RWPE2 (cell line): ENCODE data around the gene AHSP.
A peak's percentile ranks its signal among the peaks of the same experiment; 100 is the strongest.

Experiments
- ATAC-seq: fragments of 200-7000 bp; cut with Tn5 transposase; 3 replicates; pipeline ENCODE4 v1.9.1; 2021; ENCODE audit warnings: low read depth
- DNase-seq: peaks from one replicate; pipeline ENCODE4 v3.0.0-alpha.2; 2020; ENCODE audit warnings: low spot score
- H3K27ac ChIP-seq: fragments of 450-650 bp; 2 replicates; pipeline ENCODE4 v1.5.1; 2017; ENCODE audit warnings: mild to moderate bottlenecking; ENCODE audit not compliant: poor library complexity, severe bottlenecking
- H3K27me3 ChIP-seq: fragments of 250-450 bp; sonication (Bioruptor Pico); 2 replicates; pipeline ENCODE4 v1.5.1; 2021; ENCODE audit warnings: mild to moderate bottlenecking, moderate library complexity; ENCODE audit not compliant: insufficient read depth, poor library complexity, severe bottlenecking
- H3K36me3 ChIP-seq: fragments of 250-450 bp; sonication (Bioruptor Pico); 2 replicates; pipeline ENCODE4 v1.5.1; 2020; ENCODE audit warnings: low read depth, mild to moderate bottlenecking, moderate library complexity
- H3K4me1 ChIP-seq: fragments of 250-450 bp; sonication (Bioruptor Pico); 2 replicates; pipeline ENCODE4 v1.5.1; 2021; ENCODE audit warnings: mild to moderate bottlenecking, moderate library complexity; ENCODE audit not compliant: insufficient read depth, poor library complexity, severe bottlenecking
- H3K4me3 ChIP-seq: fragments of 250-450 bp; sonication (Bioruptor Pico); 2 replicates; pipeline ENCODE4 v1.5.1; 2021; ENCODE audit warnings: mild to moderate bottlenecking, moderate library complexity; ENCODE audit not compliant: severe bottlenecking
- H3K9me3 ChIP-seq: fragments of 250-450 bp; sonication (Bioruptor Pico); 2 replicates; pipeline ENCODE4 v1.5.1; 2021; ENCODE audit warnings: mild to moderate bottlenecking, moderate library complexity; ENCODE audit not compliant: severe bottlenecking
- CTCF ChIP-seq: fragments of 450-650 bp; IDR thresholded peaks from one replicate; pipeline ENCODE4 v1.5.1; 2017; ENCODE audit warnings: mild to moderate bottlenecking, moderate library complexity; ENCODE audit not compliant: poor library complexity, severe bottlenecking

The AHSP gene

GRCh38 chr16:31525113-31525512 lies 2.6 kb upstream of the AHSP start:
- Histone ChIP-seq H3K4me3 (no peak overlapping the region), H3K27me3 (peaks cover 16% of the 10 kb centered on the region), H3K36me3 (no peaks in the 10 kb centered on the region), H3K27ac (no peak overlapping the region), H3K9me3 (no peaks in the 10 kb centered on the region), H3K4me1 (no peaks in the 10 kb centered on the region)
- no peak for ATAC-seq
- DNase-seq: no peak
- TF ChIP-seq CTCF: no peak

DNA sequence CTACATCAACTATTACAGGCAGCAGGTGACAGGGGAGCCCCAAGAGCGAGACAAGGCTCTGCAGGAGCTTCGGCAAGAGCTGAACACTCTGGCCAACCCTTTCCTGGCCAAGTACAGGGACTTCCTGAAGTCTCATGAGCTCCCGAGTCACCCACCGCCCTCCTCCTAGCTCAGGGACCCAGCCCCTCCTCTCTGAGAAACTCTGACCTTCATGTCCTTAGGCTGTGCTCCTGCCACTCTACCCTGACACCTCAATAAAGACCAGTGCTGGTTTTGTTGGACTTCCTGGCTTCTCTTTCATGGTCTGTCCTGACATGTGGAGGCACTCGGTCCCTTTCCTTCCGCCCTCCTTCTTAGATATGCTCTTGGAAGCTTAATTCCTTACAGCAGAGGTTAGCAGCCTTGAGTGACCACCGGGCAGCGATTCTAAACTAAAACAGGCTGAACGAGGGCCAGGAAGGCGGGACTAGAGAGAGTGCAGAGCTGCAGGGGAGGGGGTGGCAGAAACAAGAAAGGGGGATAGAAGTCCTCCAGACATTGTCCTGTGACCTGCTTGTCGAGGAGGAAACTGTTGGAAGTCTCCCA lies 915 bp downstream of the AHSP start:
- ATAC-seq (no peak), DNase-seq (no peak)
- Histone ChIP-seq H3K27me3 (peaks cover 20% of the 10 kb centered on the region), H3K36me3 (no peaks in the 10 kb centered on the region), H3K4me3 (no peak overlapping the region), H3K27ac (no peak overlapping the region), H3K4me1 (no peaks in the 10 kb centered on the region), H3K9me3 (no peaks in the 10 kb centered on the region)
- no peak for TF ChIP-seq CTCF

- no peaks in the 10 kb centered on the region for H3K4me1 ChIP-seq
- no peak overlapping the region for H3K27ac ChIP-seq
- H3K9me3 ChIP-seq: no peaks in the 10 kb centered on the region
- ATAC-seq (peak; percentile 33), DNase-seq (no peak)
- H3K4me3 ChIP-seq: peak overlapping the region; percentile 9
- no peak for TF ChIP-seq CTCF
- H3K27me3 ChIP-seq: peaks cover 20% of the 10 kb centered on the region
- no peaks in the 10 kb centered on the region for H3K36me3 ChIP-seq
Observed at GRCh38 chr16:31529108-31529936, 1.6 kb downstream of the AHSP start.

DNA sequence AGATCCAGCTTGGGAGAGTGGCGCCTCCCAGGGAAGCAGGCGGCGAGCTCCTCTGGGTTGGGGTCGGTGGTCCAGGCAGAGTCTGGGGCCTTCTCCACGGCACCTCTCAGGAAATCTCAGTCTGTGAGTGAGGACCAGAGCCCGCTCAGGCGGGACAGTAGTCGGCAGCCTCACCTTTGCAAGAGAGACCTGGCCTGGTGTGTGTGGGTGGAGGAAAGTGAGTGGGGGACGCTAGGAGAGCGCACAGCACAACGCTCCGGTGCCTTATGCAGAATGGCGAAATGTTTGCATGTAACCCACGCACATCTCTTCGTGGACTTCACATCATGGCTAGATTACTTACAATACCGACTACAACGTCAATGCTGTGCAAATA lies 2.2 kb downstream of the AHSP start:
- no peaks in the 10 kb centered on the region for H3K4me1 ChIP-seq
- no peak for DNase-seq
- no peaks in the 10 kb centered on the region for H3K9me3 ChIP-seq
- ATAC-seq: peak; percentile 19; the same call in 1 of the 3 replicates
- no peak overlapping the region for H3K4me3 ChIP-seq
- H3K27ac ChIP-seq: no peak overlapping the region
- no peak for TF ChIP-seq CTCF
- peaks cover 20% of the 10 kb centered on the region for H3K27me3 ChIP-seq
- H3K36me3 ChIP-seq: no peaks in the 10 kb centered on the region

GRCh38 chr16:31530405-31530804 lies 2.7 kb downstream of the AHSP start:
- H3K27me3 ChIP-seq: peaks cover 20% of the 10 kb centered on the region
- H3K4me3 ChIP-seq: no peak overlapping the region
- H3K27ac ChIP-seq: no peak overlapping the region
- H3K4me1 ChIP-seq: no peaks in the 10 kb centered on the region
- no peaks in the 10 kb centered on the region for H3K9me3 ChIP-seq
- ATAC-seq (no peak), DNase-seq (no peak)
- no peak for TF ChIP-seq CTCF
- H3K36me3 ChIP-seq: no peaks in the 10 kb centered on the region
